Raji (cell line): ENCODE data around the gene HNF4A.

Experiments
- POLR2A ChIP-seq: IDR thresholded peaks from 2 replicates; pipeline ENCODE4 v1.6.1; 2011; ENCODE audit warnings: low read depth, low read length, control low read depth; ENCODE audit not compliant: insufficient read depth

Gene HNF4A

GRCh38 chr20:44465001-44465560, 109.6 kb downstream of the HNF4A start:
- no peak for TF ChIP-seq POLR2A

DNA sequence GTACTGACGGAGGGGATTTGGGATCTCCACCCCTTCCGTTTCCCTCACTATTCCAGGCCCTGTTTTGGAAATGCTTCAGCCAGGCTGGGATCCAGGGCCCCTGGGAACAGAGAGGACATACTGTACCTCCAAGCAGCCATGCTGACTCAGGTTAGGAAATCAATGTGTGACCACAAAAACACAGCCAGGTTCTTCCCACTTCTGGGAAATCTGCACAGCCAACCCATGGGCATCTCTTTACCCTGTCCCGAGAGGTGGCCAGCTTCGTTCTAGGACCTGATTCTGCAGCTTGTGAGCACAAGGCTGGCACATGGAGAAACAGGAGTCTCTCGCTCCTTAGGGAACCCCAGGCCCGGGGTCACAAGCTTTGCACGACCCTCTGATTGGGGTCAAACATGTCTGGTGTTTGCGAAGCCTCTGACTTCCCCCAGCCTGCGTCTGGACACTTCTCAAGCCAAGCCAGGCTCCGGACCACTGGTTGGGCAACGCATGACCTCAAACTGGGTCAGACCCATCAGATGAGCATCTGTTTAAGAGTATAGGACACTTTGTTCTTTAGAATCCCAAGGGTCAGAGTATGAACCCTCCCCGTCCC, 111.9 kb downstream of the HNF4A start:
- TF ChIP-seq POLR2A = no peak

DNA sequence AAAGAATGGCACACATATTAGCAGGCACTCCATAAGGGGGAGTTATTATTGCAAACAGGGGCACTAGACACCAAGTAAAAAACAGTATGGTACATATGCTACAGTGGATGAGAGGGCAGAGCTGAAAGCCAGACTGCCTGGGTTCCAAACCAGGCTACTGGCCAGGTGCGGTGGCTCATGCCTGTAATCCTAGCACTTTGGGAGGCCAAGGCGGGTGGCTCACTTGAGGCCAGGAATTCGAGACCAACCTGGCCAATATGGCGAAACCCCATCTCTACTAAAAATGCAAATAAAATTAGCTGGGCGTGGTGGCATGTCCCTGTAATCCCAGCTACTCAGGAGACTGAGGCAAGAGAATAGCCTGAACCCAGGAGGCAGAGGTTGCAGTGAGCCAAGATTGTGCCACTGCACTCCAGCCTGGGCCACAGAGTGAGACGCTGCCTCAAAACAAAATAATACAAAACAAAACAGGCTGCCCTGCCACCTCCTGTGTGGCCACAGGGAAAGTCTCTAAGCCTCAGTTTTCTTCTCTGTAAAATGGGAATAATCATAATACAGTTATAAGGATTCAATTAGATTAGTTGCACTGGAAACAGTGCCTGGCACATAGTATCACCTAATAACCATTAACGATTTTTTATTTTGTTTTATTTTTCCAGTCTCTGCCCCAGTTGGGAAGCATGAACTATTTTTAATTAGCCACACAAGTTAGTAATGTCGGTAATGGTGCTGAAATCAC, 112.7 kb downstream of the HNF4A start:
- no peak for TF ChIP-seq POLR2A

GRCh38 chr20:44470327-44470726, 114.8 kb downstream of the HNF4A start:
- no peak for TF ChIP-seq POLR2A

DNA sequence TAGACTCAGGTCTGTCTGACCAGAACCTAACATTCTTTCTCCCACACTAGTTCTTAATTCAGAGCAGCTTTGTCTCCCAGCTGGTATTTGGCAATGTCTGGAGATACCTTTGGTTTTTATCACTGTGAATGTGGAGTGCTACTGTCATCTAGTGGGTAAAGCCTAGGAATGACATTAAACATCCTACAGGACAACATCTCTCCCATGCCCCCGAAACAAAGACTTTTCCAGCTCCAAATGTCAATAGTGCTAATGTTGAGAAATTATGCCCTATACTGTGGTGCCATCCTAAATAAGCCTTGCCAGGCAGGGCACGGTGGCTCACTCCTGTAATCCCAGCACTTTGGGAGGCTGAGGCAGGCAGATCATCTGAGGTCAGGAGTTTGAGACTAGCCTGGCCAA, 116.0 kb downstream of the HNF4A start:
- no peak for TF ChIP-seq POLR2A

- no peak for TF ChIP-seq POLR2A
Observed at GRCh38 chr20:44475372-44475693, 119.8 kb downstream of the HNF4A start.

DNA sequence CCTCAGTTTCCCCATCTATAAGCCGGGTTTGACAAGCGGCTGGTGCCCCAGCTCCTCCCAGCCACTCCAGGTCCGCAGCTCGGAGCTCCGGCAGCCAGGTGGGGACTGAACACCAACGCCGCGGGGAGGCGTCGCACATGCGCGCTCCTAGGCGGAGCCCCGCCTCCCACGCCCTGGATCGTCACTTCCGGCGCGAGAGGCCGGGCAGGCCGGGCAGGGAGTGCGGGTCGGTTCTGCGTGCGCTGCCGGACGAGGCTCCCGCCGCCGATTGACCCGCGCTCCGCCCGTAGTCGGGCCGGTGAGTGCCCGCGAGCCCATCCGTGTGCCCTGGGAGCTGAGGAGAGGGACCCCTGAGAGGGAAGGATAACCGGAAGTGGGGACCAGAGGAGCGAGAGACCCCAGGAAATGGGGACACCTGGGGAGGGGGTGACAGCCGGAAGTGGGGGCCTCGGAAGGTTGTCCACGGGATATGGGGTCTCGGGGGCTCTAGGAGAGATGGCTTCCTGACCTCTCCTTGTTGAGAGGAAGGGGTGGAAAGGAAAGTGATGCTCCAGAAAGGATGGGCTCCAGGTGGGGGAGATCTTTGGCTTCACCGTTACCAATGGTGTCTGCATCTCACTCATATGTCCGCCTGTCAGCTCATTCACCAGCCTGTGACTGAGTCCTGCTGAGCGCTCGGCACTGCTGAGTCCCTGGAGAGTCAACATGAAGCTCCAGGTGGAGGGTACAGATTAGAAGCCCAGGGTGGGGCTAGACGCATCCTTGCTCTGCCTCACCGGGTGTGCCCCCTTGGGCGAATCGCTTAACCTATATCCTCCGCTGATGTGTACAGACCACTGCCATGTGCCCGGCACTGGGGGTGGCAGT, 120.4 kb downstream of the HNF4A start, which contains the start of gene TTPAL:
Gene TTPAL (plus strand): TSS at position 181 of the 867 bp plus-strand sequence. CDS start 4,126 bp downstream, outside the sequence.
- peak; percentile 99 for TF ChIP-seq POLR2A

DNA sequence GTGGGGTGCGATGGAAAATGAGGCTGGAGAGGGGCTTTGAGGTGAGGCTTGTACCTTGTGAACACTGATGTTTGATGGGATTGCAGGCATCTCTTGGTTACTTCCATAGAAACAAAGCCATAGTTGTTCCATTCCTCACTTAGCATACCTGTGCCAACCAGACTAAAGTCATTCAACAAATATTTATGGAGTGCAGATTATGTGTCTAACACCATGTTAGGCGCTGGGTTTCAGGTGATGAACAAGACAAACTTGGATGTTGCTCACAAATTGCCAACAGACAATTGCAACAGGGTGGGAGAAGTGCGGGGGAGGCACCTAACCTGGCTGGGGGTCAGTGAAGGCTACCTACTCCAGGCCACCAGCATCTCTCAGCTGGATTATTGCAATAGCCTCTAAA, 121.7 kb downstream of the HNF4A start:
- no peak for TF ChIP-seq POLR2A

DNA sequence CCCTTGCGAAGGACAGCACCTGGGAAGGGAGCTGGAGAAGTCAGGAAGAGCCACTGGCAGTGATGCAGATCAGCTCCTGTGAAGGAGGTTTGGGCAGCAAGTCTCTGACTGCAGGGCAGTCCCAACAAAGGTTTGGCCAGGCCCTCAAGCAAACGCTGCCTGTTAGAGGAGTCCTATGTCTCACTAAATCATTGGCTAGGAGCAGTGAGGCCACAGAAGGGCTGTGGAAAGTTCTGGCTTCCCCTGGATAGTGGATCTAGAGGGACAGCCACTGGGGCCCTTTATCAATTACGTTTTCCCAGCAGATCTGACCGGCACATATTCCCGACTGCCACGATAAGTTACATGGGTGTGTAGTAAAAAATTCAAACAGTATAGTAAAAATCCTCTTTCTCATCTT, 122.7 kb downstream of the HNF4A start:
- TF ChIP-seq POLR2A = no peak

DNA sequence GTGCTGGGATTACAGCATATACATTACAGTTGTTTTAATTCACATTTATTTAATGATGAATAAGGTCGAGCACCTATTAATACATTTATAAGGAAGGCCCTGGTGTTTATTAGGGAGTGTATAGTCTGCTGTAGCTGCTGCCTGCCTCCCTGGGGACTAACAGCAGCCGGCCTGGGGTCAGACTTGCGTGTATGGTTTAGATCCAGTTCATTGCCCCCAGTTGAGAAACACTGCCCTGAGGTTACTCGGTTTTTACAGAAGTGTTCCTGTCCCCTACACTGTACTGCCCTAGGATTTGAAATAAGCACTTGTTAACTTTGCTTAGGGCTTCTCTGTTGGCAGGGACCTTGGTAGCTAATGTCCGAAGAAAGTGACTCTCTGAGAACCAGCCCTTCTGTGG, 124.1 kb downstream of the HNF4A start:
- no peak for TF ChIP-seq POLR2A

GRCh38 chr20:44480097-44480496, 124.6 kb downstream of the HNF4A start:
- no peak for TF ChIP-seq POLR2A

DNA sequence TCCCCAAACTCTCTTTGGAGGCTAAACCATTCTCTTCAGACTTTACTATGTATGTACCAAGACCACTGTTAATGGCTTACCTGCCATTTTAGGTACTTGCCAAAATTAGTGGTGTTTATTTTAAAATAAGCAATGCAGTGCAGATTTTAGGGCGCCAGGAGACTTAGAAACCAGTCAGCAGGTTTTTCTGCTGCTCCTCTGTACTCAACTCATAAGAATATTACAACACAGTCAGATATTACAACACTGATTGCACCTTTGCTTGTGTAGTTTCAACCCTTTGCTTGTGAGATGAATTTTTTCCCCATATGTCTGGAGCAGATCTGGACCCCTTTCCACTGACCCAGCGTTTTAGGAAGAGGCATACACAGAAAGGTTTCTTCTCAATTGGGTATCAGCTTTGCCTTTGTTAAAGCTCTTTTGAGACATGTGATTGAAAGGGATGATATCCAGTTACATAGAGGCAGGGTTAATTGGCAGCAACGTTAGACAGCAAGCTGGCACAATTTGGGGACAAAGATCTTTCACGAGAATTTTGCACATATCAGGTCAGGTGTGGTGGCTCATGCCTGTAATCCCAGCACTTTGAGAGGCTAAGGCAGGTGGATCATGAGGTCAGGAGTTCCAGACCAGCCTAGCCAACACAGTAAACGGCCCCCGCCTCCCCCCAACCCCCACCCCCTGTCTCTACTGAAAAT, 126.4 kb downstream of the HNF4A start:
- TF ChIP-seq POLR2A = no peak

DNA sequence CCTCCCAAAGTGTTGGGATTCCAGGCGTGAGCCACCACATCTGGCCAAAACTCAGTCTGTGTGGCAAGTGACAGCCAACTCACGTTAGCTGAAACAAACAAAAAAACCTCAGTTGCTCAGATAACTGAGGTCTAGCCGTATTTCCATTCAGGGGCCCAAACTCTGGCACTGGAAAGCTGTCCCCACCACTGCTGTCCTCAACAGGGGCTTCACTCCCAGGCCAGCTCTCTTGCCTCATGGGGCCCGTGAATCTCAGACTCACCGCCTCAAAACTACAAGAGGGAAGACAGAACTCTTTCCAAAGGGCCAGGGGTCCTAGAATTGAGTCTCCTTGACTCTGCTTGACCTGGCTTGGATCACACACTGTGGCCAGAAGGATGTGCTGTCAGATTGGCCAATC, 127.6 kb downstream of the HNF4A start:
- TF ChIP-seq POLR2A = no peak
